Stimulated activated CD4-positive, alpha-beta T cell treated with anti-CD3 and anti-CD28 coated beads, TNF-alpha, amount 100 ng/mL, for 48 hours (primary cell): ENCODE measurements around the gene FSCB.
"Not testable (repeated sequence)": the region's sequence is repeated elsewhere in the genome, so short reads cannot be mapped to it uniquely, and the experiment has no call there.

Experiments used
- DNase-seq, 3 donors: peaks; one replicate each; pipeline ENCODE4 v3.0.0-alpha.2; 2020; ENCODE audit warnings: low read depth in 3 of 3

The FSCB gene, protein sequence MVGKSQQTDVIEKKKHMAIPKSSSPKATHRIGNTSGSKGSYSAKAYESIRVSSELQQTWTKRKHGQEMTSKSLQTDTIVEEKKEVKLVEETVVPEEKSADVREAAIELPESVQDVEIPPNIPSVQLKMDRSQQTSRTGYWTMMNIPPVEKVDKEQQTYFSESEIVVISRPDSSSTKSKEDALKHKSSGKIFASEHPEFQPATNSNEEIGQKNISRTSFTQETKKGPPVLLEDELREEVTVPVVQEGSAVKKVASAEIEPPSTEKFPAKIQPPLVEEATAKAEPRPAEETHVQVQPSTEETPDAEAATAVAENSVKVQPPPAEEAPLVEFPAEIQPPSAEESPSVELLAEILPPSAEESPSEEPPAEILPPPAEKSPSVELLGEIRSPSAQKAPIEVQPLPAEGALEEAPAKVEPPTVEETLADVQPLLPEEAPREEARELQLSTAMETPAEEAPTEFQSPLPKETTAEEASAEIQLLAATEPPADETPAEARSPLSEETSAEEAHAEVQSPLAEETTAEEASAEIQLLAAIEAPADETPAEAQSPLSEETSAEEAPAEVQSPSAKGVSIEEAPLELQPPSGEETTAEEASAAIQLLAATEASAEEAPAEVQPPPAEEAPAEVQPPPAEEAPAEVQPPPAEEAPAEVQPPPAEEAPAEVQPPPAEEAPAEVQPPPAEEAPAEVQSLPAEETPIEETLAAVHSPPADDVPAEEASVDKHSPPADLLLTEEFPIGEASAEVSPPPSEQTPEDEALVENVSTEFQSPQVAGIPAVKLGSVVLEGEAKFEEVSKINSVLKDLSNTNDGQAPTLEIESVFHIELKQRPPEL

DNA sequence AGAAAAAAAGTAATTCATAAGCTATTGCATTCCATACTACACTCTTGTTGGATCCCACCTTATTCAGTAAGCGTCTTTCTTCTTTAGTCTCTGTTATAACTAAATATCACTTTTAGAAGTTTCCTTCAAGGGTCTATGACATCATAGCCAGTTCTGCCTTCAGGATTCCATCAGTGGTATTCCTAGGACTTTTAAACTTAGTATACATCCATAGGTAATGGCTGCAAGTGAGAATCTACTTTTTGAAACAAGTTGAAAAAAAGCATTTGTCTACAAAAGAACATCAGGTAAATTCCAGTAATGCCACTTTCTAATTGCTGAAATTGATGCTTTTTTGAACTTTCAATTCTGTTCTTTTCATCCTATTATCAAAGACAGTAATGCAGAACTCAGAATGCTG, at the start of gene FSCB:
FSCB (minus strand) TSS at position 101 of the 400 bp plus-strand sequence. CDS start 296 bp downstream, outside the sequence.
- DNase-seq = no peak

DNA sequence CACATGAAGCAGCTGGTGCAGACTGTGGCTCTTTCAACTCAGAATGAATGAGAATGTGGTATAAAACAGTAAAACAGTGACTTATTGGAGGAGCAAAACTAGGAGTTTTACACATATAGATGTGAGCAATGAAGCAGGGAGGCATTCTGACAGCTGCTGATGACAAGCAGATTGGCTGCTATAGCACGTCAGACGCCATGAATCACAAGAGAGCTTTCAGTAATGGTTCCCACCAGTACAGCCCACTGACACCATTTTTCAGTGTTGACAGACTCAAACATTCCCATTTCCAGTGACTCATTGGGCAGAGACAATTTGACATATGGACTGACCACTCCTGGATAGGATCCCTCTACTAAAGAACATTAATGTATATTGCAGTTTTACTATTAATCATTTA, 24.6 kb upstream of the FSCB start:
- DNase-seq = no peak

DNA sequence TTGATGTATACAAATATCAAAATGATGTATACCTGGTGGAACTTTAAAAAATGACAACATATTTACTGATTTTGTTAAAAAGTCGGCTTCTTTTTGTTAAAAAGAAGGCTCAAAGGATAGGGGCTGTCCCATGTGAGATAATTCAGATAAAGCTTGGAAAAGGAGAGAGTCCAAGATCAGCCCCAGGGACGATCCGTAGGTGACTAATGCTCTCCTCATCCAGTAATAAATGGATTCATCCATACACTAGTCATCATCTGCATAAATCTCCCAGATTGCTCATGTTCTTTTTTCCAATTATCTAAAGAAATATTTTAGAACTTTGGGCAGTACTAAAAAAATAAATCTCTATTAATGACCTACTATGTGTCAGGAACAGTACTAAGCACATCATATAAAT, 23.4 kb upstream of the FSCB start:
- DNase-seq = no peak

DNA sequence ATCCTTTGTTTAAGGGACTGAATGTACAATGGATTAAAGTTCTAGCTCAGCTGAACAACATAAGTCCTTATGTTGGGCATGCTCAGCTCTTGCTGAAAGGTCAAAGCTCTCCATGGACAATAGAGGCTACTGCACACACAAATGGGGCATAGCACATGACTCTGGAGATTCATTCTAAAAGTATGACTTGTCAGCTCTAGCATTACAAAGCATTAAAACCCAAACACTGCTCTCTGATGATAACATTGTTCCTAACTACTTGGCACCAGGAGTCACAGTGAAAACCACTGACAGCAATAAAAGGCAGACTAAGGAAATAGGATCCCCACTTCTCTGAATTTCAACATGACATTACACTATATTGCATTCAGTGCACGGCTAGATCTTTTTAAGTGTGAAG, 21.9 kb upstream of the FSCB start:
- no peak for DNase-seq

DNA sequence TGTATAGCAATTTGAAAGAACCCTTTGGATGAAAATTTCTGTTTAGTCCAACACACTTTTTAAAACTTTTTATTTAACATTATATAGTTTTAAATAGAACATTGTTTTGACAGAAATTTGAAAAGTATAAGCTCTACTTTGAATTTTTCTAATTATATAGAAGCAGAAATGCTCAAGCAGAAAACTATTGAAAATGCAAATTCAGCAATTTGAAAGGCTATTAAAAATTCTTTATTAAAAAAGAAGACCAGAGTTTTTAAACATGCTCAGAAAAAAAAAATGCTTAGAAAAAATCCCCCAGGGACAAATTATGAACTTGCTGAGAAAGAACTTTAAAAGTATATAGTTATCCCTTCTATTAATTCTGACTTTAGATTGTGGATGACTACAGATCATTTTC, 21.1 kb upstream of the FSCB start:
- no peak for DNase-seq

DNA sequence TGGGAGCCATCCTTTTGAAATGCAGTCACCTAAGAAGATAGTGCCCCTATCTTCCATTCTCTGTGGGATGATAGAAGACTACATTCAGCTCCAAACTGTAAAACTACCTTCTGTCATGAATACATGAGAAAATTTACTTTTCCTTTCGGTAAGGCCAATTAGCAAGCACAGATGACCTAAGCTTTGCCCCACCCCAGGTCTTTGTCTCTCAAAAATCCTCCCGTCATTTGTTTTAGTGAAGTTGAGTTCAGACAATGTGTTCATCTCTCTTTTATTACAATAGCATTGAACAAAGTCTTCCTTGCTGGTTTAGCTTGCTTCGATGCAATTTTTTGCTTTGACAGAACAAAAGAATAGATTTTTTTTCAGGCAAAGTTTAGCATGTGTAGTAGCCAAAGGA, 18.2 kb upstream of the FSCB start:
- DNase-seq = no peak

DNA sequence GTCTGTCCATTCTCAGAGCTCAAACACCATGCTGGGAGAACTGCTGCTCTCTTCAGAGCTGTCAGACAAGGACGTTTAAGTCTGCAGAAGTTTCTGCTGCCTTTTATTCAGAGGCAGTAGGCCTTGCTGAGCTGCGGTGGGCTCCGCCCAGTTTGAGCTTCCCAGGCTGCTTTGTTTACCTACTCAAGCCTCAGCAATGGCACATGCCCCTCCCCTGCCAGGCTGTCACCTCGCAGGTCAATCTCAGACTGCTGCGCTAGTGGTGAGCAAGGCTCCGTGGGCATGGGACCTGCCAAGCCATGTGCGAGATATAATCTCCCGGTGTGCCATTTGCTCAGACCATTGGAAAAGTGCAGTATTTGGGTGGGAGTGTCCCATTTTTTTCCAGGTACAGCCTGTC, 8.6 kb upstream of the FSCB start:
- not testable (repeated sequence) for DNase-seq

DNA sequence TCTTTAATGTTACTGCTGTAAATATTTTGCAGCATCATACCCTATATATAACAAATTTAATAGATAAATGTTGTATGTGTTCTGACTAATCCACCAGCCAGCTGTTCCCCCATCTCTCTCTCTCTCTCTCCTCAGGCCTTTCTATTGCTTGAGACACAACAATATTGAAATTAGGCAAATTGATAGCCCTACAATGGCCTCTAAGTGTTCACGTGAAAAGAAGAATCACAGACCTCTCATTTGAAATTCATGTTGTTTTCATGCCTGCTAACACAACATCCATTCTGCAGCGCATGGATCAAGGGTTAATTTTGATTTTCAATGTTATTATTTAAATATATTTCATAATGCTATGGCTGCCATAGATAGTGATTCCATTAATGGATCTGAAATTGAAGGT, 1.8 kb upstream of the FSCB start:
- DNase-seq = no peak

DNA sequence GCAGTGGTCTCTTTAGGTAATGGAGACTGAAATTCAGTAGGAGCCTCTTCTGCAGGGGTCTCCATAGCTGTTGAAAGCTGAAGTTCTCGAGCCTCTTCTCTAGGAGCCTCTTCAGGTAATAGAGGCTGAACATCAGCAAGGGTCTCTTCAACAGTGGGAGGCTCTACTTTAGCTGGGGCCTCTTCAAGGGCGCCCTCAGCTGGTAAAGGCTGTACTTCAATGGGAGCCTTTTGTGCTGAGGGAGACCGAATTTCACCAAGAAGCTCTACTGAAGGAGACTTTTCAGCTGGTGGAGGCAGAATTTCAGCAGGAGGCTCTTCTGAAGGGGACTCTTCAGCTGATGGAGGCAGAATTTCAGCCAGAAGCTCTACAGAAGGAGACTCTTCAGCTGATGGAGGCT, 1.5 kb downstream of the FSCB start:
- no peak for DNase-seq

DNA sequence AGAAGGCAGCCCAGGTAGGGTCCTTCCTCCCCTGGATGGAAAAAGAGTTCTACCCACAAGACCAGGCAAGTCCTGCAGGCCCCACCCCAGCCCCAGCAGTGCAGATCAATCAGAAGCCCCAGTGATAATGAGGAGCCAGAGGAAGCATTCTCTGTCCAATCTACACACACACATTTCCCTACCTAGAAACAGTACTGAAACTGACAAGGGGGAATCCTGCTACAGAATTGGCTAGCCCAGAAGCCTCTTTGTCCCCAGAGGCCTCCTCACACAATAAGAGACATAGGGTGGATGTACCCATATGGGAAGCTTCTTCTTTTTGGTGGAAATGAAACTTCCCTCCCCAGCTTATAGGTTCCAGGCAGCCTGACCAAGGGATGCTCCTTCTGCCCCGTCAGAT, 9.9 kb downstream of the FSCB start:
- DNase-seq = no peak

DNA sequence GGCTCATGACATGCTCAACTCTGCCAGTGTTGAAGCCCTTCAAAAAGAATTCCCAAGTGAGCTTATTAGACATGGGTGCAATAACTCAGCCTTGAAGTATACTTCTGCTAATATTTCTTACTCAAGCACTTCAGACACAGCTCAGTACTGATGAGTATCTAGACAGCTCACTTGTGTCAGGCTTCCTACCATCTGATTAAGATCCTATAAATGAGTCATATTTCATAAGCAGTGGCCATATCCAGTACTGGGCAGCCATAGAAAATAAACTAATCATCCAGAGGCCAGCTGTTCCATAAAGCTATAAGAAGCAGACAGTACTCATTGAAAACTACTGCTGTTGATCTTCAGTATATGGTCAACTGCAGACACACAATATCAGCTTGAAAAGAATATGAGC, 12.9 kb downstream of the FSCB start:
- no peak for DNase-seq

DNA sequence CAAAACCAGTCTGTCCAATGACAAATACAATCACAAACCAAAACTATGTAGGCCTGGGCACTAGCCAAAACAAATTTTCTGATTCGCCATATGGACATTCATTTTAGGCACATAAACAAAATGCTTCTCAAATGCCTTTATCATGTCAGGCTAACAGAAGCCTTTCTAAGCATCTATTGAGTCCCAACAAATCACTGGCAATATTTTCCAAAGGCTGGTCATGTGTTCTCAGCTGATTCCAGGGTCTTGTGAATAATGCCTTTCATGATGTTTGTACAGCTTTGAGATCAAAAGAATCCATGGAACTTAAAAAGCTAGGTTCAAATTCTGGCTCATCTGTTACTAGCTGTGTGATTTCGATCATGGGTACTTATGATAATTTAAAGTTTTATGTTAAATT, 16.1 kb downstream of the FSCB start:
- no peak for DNase-seq

DNA sequence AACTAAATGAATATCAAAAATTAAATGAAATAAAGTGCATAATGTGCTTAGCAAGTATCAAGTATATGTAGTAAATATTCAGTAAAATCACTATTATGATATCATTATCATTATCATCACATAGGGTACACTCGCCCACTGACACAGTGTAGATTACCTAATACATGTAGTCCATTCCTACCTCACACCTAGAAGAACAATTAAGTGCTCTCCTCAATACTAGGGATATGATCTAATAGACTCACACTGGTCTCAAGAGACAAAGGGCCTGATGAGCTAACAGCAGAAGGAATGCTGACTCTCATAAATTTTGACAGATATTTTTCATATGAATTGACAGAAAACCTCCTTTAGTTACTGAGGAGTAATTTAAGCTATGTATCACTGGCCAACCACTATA, 29.1 kb downstream of the FSCB start:
- no peak for DNase-seq

DNA sequence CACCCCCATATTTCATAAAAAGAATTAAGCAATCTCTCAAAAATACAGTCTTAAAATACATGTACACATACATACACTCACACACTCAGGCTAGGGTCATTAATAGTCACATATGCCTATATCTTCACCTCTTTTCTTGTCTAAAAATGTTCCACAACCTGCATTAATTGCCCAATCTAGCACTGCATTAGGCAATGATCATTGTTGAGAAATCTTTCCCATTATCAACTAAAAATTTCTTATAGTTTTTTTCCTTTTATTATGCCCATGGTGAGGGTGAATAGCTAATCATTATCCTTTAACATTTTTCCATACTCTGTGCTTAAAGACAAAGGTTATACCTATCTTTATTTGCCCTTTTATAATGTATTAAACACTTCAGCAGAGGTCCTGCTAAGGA, 38.3 kb downstream of the FSCB start:
- DNase-seq = no peak

DNA sequence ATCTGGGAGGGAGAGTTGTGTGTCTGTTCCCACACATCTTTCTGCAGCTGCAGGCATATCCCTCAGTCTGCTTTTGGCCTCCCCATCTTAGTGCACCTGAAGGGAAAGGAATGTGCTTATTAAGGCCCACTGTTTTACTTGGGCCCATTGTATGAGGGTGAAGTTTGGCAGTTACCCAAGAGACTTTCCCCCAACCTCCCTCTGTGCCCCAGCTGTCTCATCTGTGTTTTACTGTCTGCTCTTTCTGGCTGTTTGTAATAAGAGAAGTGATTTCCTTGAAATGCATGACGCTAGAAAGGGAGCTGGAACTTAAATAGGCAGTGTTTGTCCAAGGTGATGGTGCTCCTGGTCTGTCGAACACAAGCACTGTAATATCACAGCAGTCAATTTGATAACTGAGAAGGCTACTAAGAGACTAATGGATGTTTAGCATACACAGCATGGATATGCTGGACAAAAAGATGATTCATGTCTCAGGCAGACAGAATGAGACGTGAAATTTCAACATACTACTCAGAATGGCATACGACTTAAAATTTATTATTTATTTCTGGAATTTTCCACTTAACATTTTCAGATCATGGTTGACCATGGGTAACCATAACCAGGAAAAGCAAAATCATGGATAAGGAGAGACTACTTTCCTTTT, 43.6 kb downstream of the FSCB start:
- no peak for DNase-seq

DNA sequence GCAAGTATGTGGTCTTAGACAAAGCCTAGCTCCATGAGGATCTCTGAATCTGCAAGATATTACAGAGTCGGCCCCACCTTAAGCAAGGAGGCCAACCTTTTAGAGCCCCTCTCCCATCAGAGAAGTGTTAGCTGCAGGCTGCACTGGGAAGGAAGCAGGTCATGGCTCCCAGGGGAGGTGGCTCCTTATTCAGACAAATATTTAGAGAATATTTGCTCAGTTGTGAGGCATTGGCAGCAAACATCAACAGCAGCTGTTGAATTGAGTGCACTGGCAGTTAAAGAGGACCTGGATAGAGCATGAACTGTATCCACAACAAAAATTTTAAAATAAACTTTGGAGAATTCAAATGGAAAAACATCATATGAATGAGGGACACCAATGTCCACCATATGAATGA, 44.7 kb downstream of the FSCB start:
- DNase-seq = no peak

DNA sequence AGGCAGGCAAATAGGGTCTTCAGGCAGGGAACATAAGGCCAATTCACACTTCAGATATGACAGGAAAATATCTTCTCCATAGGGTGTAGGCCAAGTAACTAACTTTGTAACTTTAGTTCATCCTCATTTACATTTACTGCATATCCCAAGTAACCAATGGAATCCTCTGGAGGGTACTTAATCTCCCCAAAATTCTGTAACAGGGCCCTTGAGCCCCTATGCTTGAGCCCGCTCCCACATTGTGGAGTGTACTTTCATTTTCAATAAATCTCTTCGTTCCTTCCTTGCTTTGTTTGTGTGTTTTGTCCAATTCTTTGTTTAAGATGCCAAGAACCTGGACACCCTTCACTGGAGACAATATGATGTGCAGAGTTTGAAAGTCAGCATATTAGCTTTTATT, 45.3 kb downstream of the FSCB start:
- no peak for DNase-seq
